ENCODE measurements around the gene ZNF827.

GRCh38 chr4:145786830-145787229, 151.8 kb downstream of the ZNF827 start:
- TF ChIP-seq RNF2 (IDR thresholded peaks at IDR 0.05) (no peak), ARID3A (IDR thresholded peaks at IDR 0.05; ENCODE audit: borderline replicate concordance, low read depth, low read length) (no peak), CTCF (IDR thresholded peaks at IDR 0.05 in 2 of 3, conservative IDR thresholded peaks at IDR 0.05 in 1 of 3; ENCODE audit: insufficient read depth in 2 of 3, low read depth in 1 of 3, low read length in 3 of 3) (no peak), SAFB2 (IDR thresholded peaks at IDR 0.05; ENCODE audit: borderline replicate concordance, low read depth, low read length, severe bottlenecking) (no peak), SMARCB1 (IDR thresholded peaks at IDR 0.05; ENCODE audit: insufficient read length, low read depth) (no peak)

Data from K562 (cell line).